ENCODE data around the gene IGFBP2. TPM values are rescaled to one million over a fixed set of nuclear protein-coding genes. Genes with fewer than 3 reads are reported as not detected.

The IGFBP2 gene
- total RNA-seq, 4 donors from 2014 or later, result 113 to 207 (median 167) TPM

DNA sequence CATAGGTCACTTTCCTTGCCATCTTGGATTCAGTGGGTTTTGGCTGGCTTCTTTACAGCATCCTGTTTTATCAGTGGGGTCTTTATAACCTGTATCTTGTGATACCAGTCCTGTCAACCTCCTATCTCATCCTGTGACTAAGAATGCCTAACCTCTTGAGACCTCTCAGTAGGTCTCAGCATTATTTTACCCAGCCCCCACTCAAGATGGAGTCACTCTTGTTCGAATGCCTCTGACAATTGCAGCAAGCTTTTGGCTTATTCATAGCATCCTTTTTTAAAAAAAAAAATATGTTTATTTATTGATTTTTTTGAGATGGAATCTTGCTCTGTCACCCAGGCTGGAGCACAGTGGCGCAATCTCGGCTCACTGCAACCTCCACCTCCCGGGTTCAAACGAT is 24.7 kb upstream of the IGFBP2 start:
- Histone ChIP-seq H3K27ac (no peak overlapping the region), H3K4me3 (no peak overlapping the region), H3K4me1 (no peaks in the 10 kb centered on the region), H3K36me3 (no peaks in the 10 kb centered on the region), H3K27me3 (peaks cover 0 to 8% (median 0%) of the 10 kb centered on the region in 4 donors), H3K9me3 (no peaks in the 10 kb centered on the region)
- intact Hi-C loops (cut with DNase I), result no loop called here
- DNase-seq, result no peak
- TF ChIP-seq CTCF (IDR thresholded peaks at IDR 0.05), result no peak
- TF ChIP-seq POLR2A (IDR thresholded peaks at IDR 0.05), result no peak
- WGBS, 2 donors, result 93 to 99% methylated on average over 5 of the region's 5 CpGs

DNA sequence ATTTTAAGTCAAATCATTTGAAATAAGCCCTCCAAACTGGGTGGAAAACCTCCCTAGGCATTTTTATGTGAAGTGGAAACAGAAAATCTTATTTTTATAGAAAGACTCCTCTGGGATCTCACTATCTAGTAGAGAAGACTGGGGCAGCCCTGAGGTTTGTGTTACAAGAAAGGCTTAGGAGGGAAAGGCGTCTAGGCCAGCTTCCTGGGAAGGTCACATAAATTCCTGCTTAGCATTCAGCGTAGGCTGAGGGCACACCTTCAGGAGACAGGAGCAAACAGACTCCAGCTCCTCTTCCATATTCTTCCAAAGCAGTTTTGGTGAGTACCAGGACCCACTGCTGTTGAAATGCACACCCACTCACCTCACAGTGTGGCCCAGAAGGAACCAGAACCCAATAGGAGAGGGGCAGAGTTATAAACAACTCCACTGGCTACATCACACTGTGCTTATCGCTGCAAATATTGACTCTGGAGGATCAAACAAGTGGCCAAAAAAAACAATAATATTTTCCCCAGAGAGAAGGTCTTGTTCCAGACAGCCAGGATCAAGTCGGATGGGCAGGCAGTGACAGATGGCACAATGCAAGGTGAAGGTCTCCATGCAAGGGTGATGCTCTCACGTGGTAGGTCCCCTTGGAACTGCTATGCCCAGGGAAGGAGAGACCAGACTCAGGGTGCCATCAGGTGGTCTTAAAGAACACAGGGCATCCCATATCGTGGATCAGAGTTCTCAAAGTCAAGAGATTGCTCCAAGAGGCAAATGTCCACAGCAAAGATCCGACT is 17.7 kb upstream of the IGFBP2 start:
- TF ChIP-seq POLR2A (IDR thresholded peaks at IDR 0.05) (no peak), CTCF (IDR thresholded peaks at IDR 0.05) (no peak)
- Histone ChIP-seq H3K36me3 (no peaks in the 10 kb centered on the region), H3K4me1 (no peaks in the 10 kb centered on the region), H3K27me3 (no peaks in the 10 kb centered on the region), H3K9me3 (no peaks in the 10 kb centered on the region), H3K27ac (no peak overlapping the region), H3K4me3 (no peak overlapping the region)
- WGBS, 2 donors, result 74 to 80% methylated on average over 6 to 7 of the region's 7 CpGs
- intact Hi-C loops (cut with DNase I), result no loop called here
- DNase-seq, result no peak

- Histone ChIP-seq H3K9me3 (no peaks in the 10 kb centered on the region), H3K27me3 (no peaks in the 10 kb centered on the region), H3K4me3 (no peak overlapping the region), H3K36me3 (no peaks in the 10 kb centered on the region), H3K4me1 (peaks cover 0 to 3% (median 0%) of the 10 kb centered on the region in 3 donors), H3K27ac (no peak overlapping the region)
- intact Hi-C loops (cut with DNase I), result no loop called here
- no peak for DNase-seq
- WGBS, 2 donors, result 66 to 92% methylated on average over 3 of the region's 3 CpGs
- no peak for TF ChIP-seq POLR2A (IDR thresholded peaks at IDR 0.05)
- no peak for TF ChIP-seq CTCF (IDR thresholded peaks at IDR 0.05)
Observed at GRCh38 chr2:216616083-216616678, 17.0 kb upstream of the IGFBP2 start.

DNA sequence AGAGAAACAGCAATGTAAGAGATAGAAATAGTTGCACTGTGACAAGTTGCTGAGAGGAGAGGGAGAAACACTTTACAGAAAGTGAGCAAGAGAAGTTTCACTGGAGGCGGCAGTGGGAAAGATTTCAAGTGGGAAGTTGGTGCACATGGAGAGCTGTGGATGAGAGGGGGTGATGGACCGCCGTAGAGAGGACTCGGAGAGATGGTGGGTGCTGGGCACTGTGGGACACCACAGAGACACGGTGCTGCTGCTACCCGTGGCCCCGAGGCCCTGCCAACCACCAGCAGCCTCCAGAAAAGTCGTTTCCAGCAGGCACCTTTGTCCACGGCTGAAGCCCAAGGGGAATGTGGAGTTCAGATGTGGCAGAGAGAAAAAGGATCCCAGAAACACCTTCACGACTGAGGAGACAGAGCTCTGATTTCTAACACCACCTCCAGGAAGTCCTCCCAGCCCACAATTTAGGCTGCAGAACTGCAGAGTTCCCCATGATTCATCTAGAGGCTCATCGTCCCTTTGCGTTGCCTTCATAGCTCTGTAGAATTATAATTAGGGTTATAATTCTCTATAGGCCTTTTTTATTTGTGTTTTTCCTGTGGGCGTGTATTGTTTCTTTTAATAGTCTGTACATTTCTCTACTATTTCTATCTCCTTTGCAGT is 15.9 kb upstream of the IGFBP2 start:
- DNase-seq, result no peak
- intact Hi-C loops (cut with DNase I), result no loop called here

More for the DNA sequence above, 15.9 kb upstream of the IGFBP2 start:
- 83 to 89% methylated on average over 13 of the region's 13 CpGs for WGBS, 2 donors
- H3K4me1 ChIP-seq, result peaks cover 0 to 11% (median 0%) of the 10 kb centered on the region in 3 donors
- H3K4me3 ChIP-seq, result no peak overlapping the region
- TF ChIP-seq POLR2A (IDR thresholded peaks at IDR 0.05), result no peak
- TF ChIP-seq CTCF (IDR thresholded peaks at IDR 0.05), result no peak
- H3K36me3 ChIP-seq, result no peaks in the 10 kb centered on the region
- no peak overlapping the region for H3K27ac ChIP-seq
- no peaks in the 10 kb centered on the region for H3K9me3 ChIP-seq
- no peaks in the 10 kb centered on the region for H3K27me3 ChIP-seq

Measured in esophagus squamous epithelium (tissue), 5 donors.